Right lobe of liver (tissue), 4 donors: ENCODE measurements around the gene WFDC1.

Experiments
- CTCF ChIP-seq, 4 donors: fragments of 200-600 bp in 3 of 4; fragments of 450-650 bp in 1 of 4; IDR thresholded peaks; one replicate each; pipeline versions ENCODE4 v1.5.1 to v1.8.0; 2016 to 2022; ENCODE audit warnings: antibody characterized with exemption in 4 of 4, mild to moderate bottlenecking in 2 of 4
- POLR2A ChIP-seq: fragments of 450-650 bp; IDR thresholded peaks from one replicate; pipeline ENCODE4 v1.6.1; 2017; ENCODE audit warnings: antibody characterized with exemption, mild to moderate bottlenecking
- donor health status: DM: no; HTN: no; CAD: no.
- donor health status: DM: no; HTN: no; CAD: no.
- donor health status: DM: no; HTN: yes; CAD: no.

- no peak for TF ChIP-seq CTCF (IDR thresholded peaks at IDR 0.05)
- no peak for TF ChIP-seq POLR2A
These were observed 60.5 kb downstream of the WFDC1 start for GRCh38 chr16:84355149-84355548.
